ENCODE measurements around the gene ZSCAN12.
"Not testable (repeated sequence)": the region's sequence is repeated elsewhere in the genome, so short reads cannot be mapped to it uniquely, and the experiment has no call there.

The ZSCAN12 gene

DNA sequence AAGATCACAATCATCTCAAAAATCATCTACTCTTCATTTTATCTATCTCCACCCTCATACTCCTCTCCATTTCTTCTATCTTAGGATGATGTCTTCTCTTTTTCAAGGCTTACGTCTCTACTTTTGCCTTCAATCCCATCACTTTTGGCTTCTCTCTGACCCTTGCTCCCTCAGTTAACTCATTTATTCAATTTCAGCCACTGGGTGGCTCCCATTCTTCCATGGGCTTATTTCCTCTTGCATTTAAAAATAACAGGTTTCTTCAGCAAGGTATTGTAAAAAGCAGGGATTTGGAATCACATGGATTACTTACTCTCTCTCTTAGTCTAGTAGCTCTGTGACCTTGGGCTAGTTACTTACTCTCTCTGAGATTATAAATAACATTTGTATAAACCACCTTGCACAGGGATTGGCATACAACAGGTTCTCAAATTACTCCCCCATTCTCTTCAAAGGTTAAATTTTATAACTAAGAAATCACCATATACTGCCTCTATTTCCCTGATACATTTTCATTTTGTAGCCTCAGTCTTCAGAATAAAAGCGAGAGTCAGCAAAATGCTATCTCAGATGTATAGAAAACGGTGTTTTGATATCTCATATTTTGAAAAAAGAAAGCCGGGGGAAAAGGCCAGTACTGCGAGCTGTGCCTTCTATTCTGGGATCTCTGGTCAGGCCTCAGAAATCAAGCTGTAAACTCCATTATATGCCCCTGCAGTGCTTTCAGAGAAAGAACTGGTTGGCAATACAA is 5.5 kb downstream of the ZSCAN12 start:
- DNase-seq (ENCODE audit: low spot score): peak; percentile 10

DNA sequence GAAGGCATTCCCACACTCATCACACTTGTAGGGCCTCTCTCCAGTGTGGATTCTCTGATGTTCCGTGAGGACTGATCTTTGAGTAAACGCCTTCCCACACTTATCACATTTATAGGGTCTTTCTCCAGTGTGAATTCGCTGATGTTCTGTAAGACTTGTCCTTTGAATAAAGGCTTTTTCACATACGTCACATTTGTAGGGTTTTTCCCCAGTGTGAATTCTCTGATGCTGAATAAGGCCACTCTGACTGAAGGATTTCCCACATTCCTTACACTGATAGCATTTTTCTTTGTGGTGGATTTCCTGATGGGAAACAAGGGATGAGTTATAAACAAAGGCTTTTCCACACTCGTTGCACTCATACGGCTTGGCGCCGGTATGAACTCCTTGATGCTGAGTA is 8.9 kb downstream of the ZSCAN12 start:
- no peak for DNase-seq (ENCODE audit: low spot score)

DNA sequence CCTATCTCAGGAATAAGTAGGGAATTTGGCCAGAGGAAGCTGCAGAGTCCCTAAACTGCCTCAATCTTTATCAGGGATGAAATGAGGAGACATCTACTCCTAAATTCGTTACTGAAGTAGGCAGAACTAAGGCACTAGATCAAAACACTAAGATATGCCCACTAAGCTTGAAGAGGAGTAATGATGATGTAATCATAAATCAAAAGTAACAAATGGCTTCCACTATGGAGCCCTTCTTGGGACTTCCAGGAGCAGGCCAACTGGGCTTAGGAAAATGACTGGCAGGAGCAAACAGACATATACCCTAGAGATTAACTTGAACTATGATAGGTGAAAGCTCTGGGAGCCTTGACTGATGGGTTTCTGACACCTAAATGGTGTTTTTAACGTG is 15.4 kb downstream of the ZSCAN12 start:
- no peak for DNase-seq (ENCODE audit: low spot score)

DNA sequence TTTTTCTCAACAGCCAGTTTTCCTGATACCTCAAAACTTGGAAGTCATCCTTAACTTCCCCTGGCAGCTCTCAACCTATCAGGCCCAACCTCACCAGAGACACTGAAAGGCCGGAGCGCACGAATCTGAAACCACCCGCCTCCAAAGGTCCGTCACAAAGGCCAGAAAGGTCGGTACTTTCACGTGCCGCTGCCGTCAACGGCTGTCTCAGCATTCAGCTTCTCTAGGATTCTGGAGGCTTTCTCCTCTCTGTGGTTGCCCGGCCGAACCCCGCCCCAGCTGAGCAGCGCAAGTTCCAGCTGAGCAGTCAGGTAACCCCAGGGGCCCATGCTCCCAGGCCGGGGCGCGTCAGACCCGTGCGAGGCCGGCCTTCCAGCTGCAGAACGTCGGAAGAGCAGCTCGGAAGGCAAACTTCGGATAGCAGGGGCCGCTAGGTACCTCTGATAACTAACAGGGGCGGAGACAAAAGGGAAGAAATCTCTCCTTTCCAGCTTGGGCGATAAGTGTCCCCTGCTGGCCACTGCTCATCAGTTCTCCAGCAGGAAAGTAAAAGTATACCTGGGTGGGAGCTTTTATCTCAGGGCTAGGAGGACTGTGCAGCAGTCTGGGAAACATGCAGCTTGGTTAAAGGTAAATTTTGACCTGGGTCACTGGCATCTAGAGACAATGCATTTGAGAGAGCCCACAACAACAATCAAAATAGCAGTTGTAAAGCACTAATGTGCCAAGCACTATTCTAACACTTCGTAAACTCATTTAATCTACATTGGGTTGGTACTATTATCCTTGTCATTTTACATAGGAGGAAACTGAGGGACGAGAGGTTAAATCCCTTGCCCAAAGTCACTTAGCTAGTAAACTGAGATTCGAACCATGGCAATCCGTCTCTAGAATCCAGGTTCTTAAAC is 16.1 kb downstream of the ZSCAN12 start:
- DNase-seq (ENCODE audit: low spot score): peak; percentile 71

DNA sequence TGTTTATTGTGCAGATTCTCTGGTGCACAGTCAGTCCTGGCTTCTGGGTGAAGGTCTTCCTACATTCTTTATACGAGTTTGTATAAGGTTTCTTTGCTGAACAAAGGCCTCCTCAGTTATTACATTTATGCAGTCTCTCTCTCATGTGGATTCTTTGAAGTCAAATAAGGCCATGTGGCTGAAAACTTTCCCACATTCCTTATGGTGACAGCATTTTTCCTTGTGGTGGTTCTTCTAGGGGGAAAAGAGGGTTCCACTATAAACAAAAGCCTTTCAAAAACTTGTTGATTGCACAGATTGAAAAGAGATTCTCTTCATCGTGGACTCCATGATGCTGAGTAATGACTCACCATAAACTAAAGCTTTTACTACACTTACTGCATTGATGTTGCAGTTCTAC is 19.2 kb downstream of the ZSCAN12 start:
- DNase-seq (ENCODE audit: low spot score): no peak

DNA sequence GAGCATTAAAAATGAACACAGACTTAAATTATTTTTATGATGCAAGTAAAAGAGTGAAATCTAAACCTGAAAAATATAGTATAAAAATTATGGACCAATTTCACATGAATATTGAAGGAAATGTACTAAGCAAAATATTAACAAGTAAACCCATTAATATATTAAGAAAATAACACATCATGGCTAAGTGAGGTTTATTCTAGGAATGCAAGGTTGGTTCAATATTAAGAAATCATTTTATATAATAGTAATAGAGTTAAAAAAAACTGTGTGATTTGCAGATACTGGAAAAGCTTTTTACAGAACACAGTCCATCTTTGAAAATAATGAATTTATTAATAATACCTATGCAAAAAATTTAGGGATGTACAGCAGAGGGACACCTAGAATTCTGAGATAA is 20.9 kb downstream of the ZSCAN12 start:
- no peak for DNase-seq (ENCODE audit: low spot score)

DNA sequence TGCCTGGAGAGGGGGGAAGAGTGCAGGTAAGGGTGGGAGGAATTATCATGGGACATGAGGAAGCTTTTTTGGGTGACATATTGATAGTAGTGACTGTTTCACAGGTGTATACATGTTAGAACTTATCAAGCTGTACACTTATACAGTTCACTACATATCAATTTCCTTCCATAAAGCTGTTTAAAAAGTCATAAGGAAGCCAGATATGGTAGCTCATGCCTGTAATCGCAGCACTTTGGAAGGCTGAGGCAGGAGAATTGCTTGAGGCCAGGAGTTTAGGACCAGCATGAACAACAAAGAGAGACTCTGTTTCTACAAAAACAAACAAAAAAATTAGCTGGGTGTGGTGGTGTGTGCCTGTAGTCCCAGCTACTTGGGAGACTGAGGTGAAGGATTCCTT is 21.7 kb downstream of the ZSCAN12 start:
- DNase-seq (ENCODE audit: low spot score): no peak

DNA sequence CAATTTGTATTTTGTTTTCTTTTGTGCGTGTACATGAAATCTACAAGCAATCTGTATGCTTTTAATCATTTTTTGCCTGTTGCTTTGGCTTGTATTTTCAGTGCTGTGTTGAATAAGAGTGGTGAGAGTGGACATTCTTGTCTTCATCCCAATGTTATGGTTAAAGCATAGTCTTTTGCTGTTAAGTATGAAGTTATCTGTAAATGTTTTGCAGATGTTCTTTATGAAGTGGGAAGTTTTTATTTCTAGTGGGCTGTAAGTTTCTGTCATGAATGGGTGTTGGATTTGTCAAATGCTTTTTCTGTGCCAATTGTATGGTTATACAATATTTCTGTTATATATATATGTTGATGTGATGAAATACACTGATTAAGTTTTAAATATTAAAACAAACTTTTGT is 25.6 kb downstream of the ZSCAN12 start:
- DNase-seq (ENCODE audit: low spot score): no peak

DNA sequence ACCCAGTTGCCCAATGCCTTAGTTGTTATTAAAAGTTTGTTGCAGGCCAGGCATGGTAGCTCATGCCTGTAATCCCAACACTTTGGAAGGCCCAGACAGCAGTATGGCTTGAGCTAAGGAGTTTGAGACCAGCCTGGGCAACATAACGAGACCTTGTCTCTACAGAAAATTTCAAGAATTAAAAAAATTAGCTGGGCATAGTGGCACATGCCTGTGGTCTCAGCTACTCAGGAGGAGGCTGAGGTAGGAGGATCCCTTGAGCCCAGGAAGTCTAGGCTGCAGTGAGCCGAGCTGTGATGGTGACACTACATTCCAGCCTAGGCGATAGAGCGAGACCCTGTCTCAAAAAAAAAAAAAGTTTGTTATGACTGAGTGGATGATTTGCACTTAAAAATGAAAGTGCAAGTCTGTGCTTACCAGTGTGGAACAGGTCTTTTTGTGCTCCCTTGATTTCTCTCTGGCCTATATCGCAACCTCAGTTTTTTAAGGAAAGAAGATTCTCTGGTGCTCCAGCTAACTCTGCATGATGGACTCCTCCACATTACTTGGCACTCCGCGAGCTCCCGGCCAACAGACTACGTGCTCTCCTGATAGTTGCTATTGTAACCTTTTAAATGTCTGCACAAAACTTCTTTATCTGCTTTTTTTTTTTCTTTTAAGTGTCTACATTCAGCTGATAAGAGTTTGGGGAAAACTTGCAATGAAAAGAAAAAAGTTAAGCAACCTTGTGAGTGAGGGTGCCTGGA is 27.7 kb downstream of the ZSCAN12 start:
- DNase-seq (ENCODE audit: low spot score): no peak

DNA sequence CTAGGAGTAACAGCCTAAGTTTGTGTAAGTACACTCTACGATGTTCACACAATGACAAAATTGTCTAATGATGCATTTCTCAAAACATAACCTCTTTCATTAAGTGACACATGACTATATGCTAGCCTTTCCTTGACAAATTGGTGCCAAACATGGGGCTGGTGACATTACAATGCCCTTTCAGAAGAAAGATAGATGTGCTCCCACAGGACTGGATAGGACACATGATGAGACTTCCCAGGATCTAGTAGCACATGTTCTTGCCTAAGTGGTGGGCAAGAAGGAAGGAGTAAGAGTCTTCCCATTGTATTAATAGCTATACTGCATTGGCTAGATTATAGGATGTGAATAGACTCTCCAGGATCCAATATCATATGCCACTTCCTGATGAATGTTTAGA is 28.3 kb downstream of the ZSCAN12 start:
- no peak for DNase-seq (ENCODE audit: low spot score)

DNA sequence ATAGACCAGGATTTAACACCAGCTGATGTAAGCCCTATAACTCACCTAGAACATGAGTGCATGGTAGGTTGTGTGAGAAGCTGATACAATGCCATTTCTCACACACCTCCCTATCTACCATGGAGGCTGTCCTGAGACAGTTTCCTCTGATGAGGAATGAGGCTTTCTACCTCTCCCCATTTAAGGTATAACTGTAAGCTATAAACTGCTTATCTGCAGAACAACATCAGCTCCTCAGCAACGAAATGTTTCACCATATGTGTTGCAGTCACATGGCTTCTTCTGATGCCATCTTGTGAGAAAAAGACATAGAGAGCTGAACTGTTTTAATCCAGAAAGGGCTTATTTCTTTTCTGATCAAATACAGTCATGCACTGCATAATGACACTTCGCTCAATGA is 29.1 kb downstream of the ZSCAN12 start:
- DNase-seq (ENCODE audit: low spot score): no peak

DNA sequence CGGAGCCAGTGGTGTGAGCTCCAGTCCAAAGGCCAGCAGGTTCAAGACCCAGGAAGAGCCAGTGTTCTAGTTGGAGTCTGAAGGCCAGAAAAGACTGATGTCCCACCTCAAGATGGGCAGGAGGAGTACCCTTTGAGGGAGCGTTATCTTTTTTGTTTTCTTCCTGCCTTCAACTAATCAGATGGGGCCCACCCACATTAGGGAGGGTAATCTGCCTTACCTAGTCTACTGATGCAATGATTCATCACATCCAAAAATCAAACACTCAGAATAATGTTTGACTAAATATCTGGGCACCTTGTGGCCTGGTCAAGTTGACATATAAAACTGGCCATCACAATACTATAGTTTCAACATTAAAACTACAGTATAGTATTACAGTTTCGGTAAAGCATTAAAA is 30.1 kb downstream of the ZSCAN12 start:
- no peak for DNase-seq (ENCODE audit: low spot score)

DNA sequence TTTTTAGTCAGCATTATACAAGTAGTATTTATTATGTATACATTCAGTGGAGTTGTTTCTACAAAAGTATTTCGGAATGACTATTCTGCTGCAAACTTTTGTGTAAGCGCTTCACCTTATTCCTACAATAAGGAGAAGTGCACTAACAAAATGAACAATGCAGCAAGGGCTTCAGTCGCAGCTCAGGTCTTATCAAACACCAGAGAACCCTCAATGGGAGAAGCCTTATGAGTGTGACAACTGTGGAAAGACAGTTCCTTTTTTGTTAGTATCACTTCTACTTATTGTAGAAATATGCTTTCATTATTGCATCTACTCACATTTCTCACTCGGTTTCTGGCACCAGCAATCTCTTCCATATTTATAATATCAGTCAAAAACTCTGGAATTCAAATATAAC is 31.0 kb downstream of the ZSCAN12 start:
- no peak for DNase-seq (ENCODE audit: low spot score)

DNA sequence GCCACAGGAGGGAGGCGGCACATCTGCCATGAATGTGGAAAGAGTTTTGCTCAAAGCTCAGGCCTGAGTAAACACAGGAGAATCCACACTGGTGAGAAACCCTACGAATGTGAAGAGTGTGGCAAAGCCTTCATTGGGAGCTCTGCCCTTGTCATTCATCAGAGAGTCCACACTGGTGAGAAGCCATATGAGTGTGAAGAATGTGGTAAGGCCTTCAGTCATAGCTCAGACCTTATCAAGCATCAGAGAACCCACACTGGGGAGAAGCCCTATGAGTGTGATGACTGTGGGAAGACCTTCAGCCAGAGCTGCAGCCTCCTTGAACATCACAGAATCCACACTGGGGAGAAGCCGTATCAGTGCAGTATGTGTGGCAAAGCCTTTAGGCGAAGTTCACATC is 34.0 kb downstream of the ZSCAN12 start:
- not testable (repeated sequence) for DNase-seq (ENCODE audit: low spot score)

DNA sequence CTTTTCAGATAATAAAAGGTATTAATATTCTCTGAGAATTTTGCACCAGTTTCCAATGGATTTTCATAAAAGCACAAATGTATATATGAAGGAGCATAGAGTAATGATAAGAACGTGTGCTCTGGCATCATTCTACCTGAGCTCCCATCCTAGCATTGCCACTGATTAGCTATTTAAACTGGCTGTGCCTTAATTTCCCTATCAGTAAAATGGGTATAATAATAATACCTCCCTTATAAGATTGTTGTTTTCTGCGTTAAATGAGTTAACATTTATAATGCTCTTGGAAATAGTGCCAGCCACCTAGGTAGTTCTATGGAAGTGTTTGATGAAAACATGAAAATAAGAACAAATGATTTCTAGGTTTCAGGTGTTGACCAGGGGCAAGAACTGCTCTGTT is 38.6 kb downstream of the ZSCAN12 start:
- DNase-seq (ENCODE audit: low spot score): no peak

DNA sequence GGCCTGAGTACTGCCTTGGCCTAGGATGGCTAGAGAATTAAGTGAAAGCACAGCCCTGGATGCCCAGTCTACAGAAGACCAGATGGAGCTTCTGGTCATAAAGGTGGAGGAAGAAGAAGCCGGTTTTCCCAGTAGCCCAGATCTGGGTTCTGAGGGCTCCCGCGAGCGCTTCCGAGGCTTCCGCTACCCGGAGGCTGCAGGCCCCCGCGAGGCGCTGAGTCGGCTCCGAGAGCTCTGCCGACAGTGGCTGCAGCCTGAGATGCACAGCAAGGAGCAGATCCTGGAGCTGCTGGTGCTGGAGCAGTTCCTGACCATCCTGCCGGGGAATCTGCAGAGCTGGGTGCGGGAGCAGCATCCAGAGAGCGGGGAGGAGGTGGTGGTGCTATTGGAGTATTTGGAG is 40.0 kb downstream of the ZSCAN12 start:
- DNase-seq (ENCODE audit: low spot score): not testable (repeated sequence)

DNA sequence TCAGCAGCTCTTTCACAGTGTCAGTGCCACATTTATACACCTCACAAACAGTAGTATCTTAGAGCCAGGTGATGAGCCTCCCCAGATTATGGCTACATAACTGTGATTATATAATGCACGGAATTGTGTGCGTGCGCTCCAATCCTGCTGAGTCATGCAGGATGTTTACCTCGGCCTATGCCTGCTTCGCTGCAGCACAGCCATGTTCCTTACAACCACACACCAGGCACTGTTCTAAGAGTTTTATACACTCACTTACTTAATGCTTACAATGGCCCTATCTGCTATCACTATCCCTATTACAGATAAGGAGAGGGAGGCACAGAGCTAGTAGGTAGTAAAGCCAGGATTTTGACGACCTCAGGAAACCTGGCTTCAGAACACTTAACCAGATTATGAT is 42.5 kb downstream of the ZSCAN12 start:
- DNase-seq (ENCODE audit: low spot score): no peak

DNA sequence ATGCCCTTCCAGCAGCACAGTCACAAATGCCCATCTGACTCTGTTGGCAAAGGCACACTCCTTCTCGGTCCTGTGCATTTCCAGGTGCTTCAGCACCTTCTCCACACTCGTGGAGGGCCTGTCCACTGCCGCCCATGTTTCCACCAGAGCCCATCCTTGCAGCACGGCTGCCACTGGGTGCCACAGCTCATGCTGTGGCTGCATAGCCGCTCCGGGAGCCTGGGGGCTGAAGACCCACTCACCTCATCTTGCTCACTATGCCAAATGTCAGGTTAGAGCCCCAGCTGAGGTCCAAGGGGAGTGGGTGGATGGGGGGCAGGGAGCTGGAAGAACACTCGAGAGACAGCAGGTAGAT is 42.9 kb downstream of the ZSCAN12 start:
- DNase-seq (ENCODE audit: low spot score): no peak

DNA sequence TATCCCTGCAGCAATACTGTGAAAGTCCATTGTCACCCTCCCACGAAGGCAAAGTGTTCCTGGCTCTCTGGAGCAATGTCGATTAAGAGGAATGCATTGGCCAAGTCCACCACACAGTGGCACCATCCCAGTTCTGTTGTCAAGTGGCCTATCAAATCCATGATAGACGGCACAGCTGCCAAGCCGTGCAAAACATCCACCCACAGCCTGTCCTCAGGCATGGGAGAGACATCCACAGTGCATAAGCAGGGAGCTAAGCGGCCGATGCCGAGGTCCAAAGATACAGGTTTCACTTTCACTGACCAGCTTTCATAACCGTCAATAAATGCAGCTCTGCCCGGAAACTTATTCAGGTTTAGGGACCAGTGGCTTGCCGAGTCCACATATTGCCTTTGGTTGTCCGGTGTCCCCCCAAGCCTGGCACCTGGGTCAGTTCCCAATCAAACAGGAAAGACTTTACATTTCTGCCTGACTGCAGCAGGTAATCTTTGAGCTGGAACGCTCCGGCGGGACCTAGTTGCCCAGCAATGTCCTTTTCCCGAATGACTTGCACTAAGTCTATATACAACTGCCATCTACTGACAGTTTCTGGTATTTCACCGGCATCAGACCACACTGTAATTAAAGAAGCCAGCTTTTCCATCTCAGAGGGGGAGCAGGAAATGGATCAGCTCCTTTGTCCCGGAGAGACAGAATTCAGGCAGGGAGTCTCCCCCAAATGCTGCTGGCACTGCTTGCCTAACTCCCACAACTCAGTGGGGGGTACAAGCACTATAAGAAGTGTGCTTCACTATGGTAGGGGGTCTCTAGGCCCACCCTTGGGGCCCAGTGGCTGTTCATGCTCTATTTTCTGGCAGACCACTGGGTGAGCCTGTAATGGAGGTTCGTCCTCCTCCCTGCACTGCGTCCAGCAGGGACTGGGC is 43.5 kb downstream of the ZSCAN12 start:
- peak; percentile 87 for DNase-seq (ENCODE audit: low spot score)

DNA sequence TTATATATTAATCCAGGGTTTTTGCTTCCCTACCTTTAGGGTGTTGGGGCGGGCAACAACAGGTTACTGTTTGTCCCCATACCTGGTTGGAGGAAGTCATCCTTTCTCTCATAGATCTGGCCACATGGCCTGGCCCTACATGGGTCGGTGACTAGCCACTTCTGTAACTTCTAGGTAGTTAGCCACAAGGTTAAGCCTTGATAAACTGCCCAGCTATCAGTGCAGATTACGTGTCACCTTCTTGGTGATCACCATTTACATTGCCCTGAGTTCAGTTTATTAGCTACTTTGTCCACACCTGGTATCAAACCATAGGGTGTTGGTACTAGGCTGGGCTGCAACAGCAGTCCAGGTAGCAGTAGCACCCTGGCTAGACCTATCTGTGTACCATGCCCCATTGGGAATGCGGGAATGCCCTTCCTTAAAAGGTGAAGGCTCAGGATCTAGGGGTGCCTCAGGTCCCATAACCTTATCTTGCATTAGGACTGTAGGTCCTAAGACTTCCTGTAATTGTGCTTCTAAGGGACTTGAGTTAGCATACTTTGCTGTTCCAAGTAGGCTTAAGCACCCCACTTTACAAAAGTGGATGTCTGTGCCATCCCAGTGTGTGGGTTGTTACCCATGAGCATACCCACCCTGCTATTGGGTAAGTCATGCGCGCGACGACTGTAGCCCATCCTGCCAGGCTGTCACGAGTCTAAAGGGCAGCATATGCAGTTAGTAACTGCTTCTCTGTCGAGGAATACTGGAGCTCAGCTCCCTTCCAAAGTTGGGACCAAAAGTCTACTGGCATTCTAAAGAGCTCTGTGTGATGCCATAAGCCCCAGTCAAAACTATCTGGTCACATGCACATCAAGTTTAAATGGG is 44.6 kb downstream of the ZSCAN12 start:
- no peak for DNase-seq (ENCODE audit: low spot score)

Data from kidney capillary endothelial cell (primary cell).